Panc1 (cell line): ENCODE measurements around the gene BECN2. TPM values are rescaled to one million over a fixed set of nuclear protein-coding genes. Genes with fewer than 3 reads are reported as not detected.

Experiments
- ATAC-seq: fragments of 200-7000 bp; cut with Tn5 transposase; 2 replicates; pipeline ENCODE4 v1.9.1; 2020; ENCODE audit warnings: mild to moderate bottlenecking, moderate library complexity
- BruUV-seq: library from RNA; stranded (reverse); fragments of 400-500 nt; replicated peaks from 2 replicates; lab custom pipeline; 2021; lab: Mats Ljungman, UMichigan
- CTCF ChIA-PET: fragments of 300-600 bp; sonication (Branson Sonifier 250); formaldehyde crosslinking; loops from one replicate; lab custom pipeline; 2022; ENCODE audit warnings: antibody characterized with exemption; lab: Charles Lee
- POLR2A ChIA-PET: fragments of 300-600 bp; sonication (Branson Sonifier 250); formaldehyde crosslinking; loops from one replicate; lab custom pipeline; 2022; ENCODE audit warnings: antibody characterized with exemption; lab: Charles Lee
- DNase-seq: peaks from one replicate; pipeline ENCODE4 v3.0.0-alpha.2; 2010; ENCODE audit warnings: low read depth, low spot score
- H3K27ac ChIP-seq: 2 replicates; pipeline ENCODE4 v1.5.1; 2011; ENCODE audit warnings: mild to moderate bottlenecking, low read length, inconsistent platforms
- H3K27me3 ChIP-seq: fragments of 200-500 bp; sonication (Bioruptor generic); 2 replicates; pipeline ENCODE4 v1.6.0; 2014; ENCODE audit warnings: low read length, inconsistent platforms; ENCODE audit not compliant: control insufficient read depth, insufficient read depth
- H3K36me3 ChIP-seq: fragments of 200-500 bp; sonication (Bioruptor generic); 2 replicates; pipeline ENCODE4 v1.5.1; 2014; ENCODE audit warnings: inconsistent platforms, mild to moderate bottlenecking, low read length, moderate library complexity; ENCODE audit not compliant: control insufficient read depth, insufficient read depth
- H3K4me1 ChIP-seq: 2 replicates; pipeline ENCODE4 v1.5.1; 2011; ENCODE audit warnings: inconsistent platforms, mild to moderate bottlenecking, low read length, moderate library complexity; ENCODE audit not compliant: control insufficient read depth, insufficient read depth
- H3K4me3 ChIP-seq, 2 experiments: 2 replicates each; pipeline ENCODE4 v1.5.1; 2011 to 2012; ENCODE audit warnings: low read depth in 2 of 2, low read length in 2 of 2, mild to moderate bottlenecking in 2 of 2, inconsistent platforms in 1 of 2, moderate library complexity in 1 of 2
- H3K9me3 ChIP-seq: fragments of 200-500 bp; sonication (Bioruptor generic); 2 replicates; pipeline ENCODE4 v1.5.1; 2014; ENCODE audit warnings: low read depth, mild to moderate bottlenecking, inconsistent platforms, low read length, moderate library complexity; ENCODE audit not compliant: control insufficient read depth, insufficient read depth
- POLR2AphosphoS5 ChIP-seq: IDR thresholded peaks from 2 replicates; pipeline ENCODE4 v1.6.1; 2012; ENCODE audit warnings: mild to moderate bottlenecking, low read depth, low read length, moderate library complexity
- SIN3A ChIP-seq: IDR thresholded peaks from 2 replicates; pipeline ENCODE4 v1.6.1; 2012; ENCODE audit warnings: low read depth, mild to moderate bottlenecking, low read length, moderate library complexity, borderline replicate concordance; ENCODE audit not compliant: insufficient read depth
- TCF7L2 ChIP-seq: IDR thresholded peaks from 2 replicates; pipeline ENCODE4 v1.6.1; 2011; ENCODE audit warnings: mild to moderate bottlenecking, low read depth, low read length, inconsistent platforms
- in situ Hi-C: cut with HindIII; loops from 2 replicates; pipeline ENCODE4 v1.10.0; 2016; ENCODE audit warnings: low sequenced_read_pairs, low pct_unique_long_range_greater_than_20kb
- intact Hi-C: fragments of 100-400 bp; cut with micrococcal nuclease; formaldehyde crosslinking; loops from one replicate; pipeline ENCODE4 v1.10.0; 2022; ENCODE audit not compliant: unreplicated experiment
- total RNA-seq: library from RNA; stranded (reverse); gene quantifications from one replicate; pipeline ENCODE4 v1.2.1, GENCODE V29; 2021; ENCODE audit not compliant: unreplicated experiment
- TF ChIP-seq, protein P1 (sequence below): fragments of 450-650 bp; IDR thresholded peaks from 2 replicates; pipeline ENCODE4 v1.5.1; 2017; ENCODE audit warnings: mild to moderate bottlenecking
- TF ChIP-seq, protein P2 (sequence below), 2 experiments: IDR thresholded peaks; 2 replicates each; pipeline ENCODE4 v1.6.1; 2011 to 2012; ENCODE audit warnings: low read depth in 2 of 2, control low read depth in 1 of 2, low read length in 1 of 2, mild to moderate bottlenecking in 1 of 2, moderate library complexity in 1 of 2; ENCODE audit not compliant: insufficient read depth in 1 of 2

The BECN2 gene
- total RNA-seq, 1 experiment from 2014 or later, result not detected

- no peaks in the 10 kb centered on the region for H3K27me3 ChIP-seq
- no TSS peak for BruUV-seq
- no peaks in the 10 kb centered on the region for H3K4me1 ChIP-seq
- POLR2A ChIA-PET, result no interaction called here
- H3K4me3 ChIP-seq, result no peak overlapping the region
- H3K9me3 ChIP-seq, result no peaks in the 10 kb centered on the region
- no peak overlapping the region for H3K27ac ChIP-seq
- in situ Hi-C loops, result no loop called here
- DNase-seq (no peak), ATAC-seq (no peak)
- intact Hi-C loops, result no loop called here
- CTCF ChIA-PET, result no interaction called here
- TF ChIP-seq, protein P1, sequence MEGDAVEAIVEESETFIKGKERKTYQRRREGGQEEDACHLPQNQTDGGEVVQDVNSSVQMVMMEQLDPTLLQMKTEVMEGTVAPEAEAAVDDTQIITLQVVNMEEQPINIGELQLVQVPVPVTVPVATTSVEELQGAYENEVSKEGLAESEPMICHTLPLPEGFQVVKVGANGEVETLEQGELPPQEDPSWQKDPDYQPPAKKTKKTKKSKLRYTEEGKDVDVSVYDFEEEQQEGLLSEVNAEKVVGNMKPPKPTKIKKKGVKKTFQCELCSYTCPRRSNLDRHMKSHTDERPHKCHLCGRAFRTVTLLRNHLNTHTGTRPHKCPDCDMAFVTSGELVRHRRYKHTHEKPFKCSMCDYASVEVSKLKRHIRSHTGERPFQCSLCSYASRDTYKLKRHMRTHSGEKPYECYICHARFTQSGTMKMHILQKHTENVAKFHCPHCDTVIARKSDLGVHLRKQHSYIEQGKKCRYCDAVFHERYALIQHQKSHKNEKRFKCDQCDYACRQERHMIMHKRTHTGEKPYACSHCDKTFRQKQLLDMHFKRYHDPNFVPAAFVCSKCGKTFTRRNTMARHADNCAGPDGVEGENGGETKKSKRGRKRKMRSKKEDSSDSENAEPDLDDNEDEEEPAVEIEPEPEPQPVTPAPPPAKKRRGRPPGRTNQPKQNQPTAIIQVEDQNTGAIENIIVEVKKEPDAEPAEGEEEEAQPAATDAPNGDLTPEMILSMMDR, result no peak
- TF ChIP-seq POLR2AphosphoS5, result no peak
- TF ChIP-seq, protein P2, sequence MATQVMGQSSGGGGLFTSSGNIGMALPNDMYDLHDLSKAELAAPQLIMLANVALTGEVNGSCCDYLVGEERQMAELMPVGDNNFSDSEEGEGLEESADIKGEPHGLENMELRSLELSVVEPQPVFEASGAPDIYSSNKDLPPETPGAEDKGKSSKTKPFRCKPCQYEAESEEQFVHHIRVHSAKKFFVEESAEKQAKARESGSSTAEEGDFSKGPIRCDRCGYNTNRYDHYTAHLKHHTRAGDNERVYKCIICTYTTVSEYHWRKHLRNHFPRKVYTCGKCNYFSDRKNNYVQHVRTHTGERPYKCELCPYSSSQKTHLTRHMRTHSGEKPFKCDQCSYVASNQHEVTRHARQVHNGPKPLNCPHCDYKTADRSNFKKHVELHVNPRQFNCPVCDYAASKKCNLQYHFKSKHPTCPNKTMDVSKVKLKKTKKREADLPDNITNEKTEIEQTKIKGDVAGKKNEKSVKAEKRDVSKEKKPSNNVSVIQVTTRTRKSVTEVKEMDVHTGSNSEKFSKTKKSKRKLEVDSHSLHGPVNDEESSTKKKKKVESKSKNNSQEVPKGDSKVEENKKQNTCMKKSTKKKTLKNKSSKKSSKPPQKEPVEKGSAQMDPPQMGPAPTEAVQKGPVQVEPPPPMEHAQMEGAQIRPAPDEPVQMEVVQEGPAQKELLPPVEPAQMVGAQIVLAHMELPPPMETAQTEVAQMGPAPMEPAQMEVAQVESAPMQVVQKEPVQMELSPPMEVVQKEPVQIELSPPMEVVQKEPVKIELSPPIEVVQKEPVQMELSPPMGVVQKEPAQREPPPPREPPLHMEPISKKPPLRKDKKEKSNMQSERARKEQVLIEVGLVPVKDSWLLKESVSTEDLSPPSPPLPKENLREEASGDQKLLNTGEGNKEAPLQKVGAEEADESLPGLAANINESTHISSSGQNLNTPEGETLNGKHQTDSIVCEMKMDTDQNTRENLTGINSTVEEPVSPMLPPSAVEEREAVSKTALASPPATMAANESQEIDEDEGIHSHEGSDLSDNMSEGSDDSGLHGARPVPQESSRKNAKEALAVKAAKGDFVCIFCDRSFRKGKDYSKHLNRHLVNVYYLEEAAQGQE (IDR thresholded peaks at IDR 0.05; ENCODE audit: insufficient read depth in 1 of 2, low read depth in 2 of 2, low read length in 1 of 2), result no peak
- TF ChIP-seq SIN3A, result no peak
- TF ChIP-seq TCF7L2, result no peak
- H3K36me3 ChIP-seq, result no peaks in the 10 kb centered on the region
Measured at GRCh38 chr1:241917487-241917886, 40.1 kb upstream of the BECN2 start.

- no TSS peak for BruUV-seq
- ATAC-seq (no peak), DNase-seq (no peak)
- intact Hi-C loops, result no loop called here
- H3K4me1 ChIP-seq, result no peaks in the 10 kb centered on the region
- no peaks in the 10 kb centered on the region for H3K36me3 ChIP-seq
- TF ChIP-seq, protein P1, result no peak
- TF ChIP-seq SIN3A (no peak), POLR2AphosphoS5 (no peak), TCF7L2 (no peak)
- TF ChIP-seq, protein P2 (IDR thresholded peaks at IDR 0.05; ENCODE audit: insufficient read depth in 1 of 2, low read depth in 2 of 2, low read length in 1 of 2), result no peak
- ChIA-PET CTCF (interaction anchor here (0.9 kb wide), 1 partner anchor 67 kb away, joined by 4 read pairs; no protein-coding TSS in a partner anchor), POLR2A (no interaction called here)
- in situ Hi-C loops, result no loop called here
- H3K27ac ChIP-seq, result no peak overlapping the region
- no peaks in the 10 kb centered on the region for H3K9me3 ChIP-seq
- no peaks in the 10 kb centered on the region for H3K27me3 ChIP-seq
- no peak overlapping the region for H3K4me3 ChIP-seq
Measured at GRCh38 chr1:241918879-241919278, 38.7 kb upstream of the BECN2 start.
